GM19043 (cell line): ENCODE measurements around the gene ZC3H4.
"Not testable (repeated sequence)": the region's sequence is repeated elsewhere in the genome, so short reads cannot be mapped to it uniquely, and the experiment has no call there.

ENCODE experiments used
- ATAC-seq: cut with Tn5 transposase; IDR thresholded peaks from one replicate; pipeline ENCODE4 v1.9.1; 2021; ENCODE audit warnings: low read depth; ENCODE audit not compliant: unreplicated experiment

ZC3H4 gene

DNA sequence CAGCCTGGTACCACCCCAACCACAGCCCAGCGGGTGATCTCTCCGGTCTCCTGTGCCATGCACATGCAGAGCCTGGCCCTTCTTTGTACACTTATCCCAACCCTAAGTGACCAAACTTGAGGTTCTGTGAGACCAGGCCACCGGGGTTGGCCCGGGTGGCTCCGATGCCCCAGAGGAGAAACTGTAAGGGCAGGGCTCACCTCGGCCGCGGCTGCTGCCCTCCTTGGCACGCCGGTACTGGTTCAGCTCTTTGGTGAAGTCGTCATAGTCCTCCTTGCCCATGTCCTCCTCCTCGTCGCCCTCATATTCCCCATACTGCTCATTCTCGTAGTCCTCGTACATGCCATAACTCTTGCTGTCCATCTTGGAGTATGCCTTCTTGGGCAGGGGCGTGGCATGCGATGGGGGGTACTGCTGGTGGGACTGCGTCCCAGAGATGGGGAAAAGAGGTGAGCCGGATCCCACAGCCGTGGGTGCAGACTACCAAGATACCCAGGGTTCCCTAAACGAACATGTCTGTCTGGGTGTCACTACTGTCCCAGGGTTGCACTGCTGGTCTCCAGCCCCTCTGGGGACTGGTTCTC is 23.7 kb downstream of the ZC3H4 start:
- ATAC-seq: no peak

GRCh38 chr19:47086280-47086679 is 27.3 kb downstream of the ZC3H4 start:
- no peak for ATAC-seq

DNA sequence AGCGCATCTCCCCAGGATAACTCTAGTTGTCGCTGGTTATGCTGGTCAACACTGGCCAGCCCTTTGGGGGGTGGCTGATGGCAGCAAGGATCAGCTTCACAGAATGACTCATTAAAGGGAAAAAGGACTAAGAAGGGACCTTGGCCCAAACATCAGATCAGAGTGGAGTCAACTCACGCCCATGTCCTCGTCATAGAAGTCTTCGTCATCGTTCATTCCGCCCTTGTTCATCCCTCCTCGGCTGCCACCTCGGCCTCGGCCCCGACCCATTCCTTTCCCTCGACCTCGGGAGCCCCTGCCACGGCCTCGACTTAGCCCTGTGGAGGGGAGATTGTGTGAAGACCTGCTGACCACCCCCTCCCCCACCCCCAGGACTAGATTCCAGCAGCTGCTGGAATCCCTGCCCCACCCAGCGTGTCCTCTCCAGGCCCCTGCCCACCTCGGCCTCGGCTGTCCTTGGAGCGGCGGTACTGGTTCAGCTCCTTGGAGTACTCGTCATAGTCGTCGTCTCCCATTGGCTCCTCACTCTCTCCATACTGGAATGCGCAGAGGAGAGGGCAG is 28.6 kb downstream of the ZC3H4 start:
- no peak for ATAC-seq

- ATAC-seq: no peak
Observed at GRCh38 chr19:47082493-47082892, 31.1 kb downstream of the ZC3H4 start.

GRCh38 chr19:47081095-47081494 is 32.5 kb downstream of the ZC3H4 start:
- no peak for ATAC-seq

DNA sequence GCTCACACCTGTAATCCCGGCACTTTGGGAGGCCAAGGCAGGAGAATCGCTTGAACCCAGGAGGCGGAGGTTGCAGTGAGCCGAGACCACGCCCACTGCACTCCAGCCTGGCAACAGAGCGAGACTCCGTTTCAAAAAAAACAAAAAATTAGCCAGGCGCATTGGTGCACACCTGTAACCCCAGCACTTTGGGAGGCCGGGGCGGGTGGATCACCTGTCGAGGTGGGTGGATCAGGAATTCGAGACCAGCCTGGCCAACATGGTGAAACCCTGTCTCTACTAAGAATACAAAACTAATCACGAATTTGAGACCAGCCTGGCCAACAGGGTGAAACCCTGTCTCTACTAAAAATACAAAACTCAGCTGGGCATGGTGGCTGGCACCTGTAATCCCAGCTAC is 35.2 kb downstream of the ZC3H4 start:
- ATAC-seq: not testable (repeated sequence)

GRCh38 chr19:47075941-47076340 is 37.6 kb downstream of the ZC3H4 start:
- ATAC-seq: no peak

DNA sequence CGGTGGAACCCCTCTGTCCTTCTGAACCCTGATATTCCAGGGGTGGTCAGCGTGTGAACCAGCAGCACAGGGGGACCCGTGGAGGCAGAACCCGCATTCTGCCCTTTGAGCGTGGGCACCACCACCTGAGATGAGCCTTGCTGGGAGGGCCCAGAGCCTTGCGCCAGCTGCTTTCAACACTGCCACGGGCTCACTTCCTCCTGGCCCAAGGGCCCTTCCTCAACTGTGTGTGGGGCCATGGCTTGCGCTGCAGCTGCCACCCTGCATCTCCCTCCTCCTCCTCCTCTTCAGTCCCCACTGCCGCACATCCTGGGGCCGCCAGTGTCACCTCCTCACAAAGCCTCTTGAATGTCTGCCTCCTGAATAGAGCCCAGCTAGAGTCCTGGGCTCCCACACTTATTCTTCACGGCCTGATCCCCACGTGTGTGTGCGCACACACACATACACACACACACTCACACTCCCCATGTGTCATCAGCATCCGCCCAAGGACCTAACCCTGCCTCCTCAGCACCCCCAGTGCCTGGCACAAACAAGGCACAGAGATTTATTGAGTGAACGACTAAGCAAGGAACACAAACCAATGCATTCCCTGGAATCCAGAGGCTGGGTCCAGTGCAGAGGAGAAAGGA is 38.3 kb downstream of the ZC3H4 start:
- no peak for ATAC-seq

- ATAC-seq: no peak
Observed at GRCh38 chr19:47074621-47075020, 39.0 kb downstream of the ZC3H4 start.

- no peak for ATAC-seq
Observed at GRCh38 chr19:47073574-47073973, 40.0 kb downstream of the ZC3H4 start.

DNA sequence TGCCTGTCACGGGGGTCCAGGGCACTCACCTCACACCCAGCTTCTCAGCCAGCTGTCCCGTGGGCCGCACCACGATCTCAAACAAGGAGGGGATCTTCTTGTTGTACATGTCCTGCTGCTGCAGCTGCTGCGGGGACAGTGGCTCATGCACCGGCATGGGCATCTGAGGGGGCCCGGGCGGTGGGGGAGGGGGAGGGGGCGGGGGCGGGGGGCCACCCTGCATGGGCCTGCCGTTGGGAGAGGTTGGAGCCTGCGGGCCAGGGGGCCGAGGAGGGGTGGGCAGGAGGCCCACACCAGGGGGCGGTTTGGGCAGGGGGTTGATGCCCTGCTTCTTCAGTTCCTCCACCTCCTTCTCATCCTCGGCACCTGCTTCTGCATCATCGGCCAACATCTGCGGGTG is 41.3 kb downstream of the ZC3H4 start:
- ATAC-seq: no peak

DNA sequence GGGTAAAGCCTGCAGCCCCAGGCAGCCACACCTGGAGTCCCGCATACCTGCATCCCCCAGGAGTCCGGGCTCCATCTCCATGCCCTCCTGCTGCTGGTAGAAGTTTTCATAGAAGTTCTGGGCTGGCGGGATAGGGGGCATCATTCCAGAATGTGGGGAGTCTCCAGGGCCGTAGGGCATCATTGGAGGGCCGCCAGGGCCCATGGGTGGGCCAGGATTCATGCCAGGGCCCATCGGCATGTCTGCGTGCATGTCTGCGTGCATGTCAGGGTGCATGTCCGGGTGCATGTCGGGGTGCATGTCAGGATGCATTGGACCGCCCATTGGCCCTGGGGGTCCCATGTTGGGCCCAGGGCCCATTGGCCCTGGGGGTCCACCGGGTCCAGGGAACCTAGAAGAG is 41.8 kb downstream of the ZC3H4 start:
- no peak for ATAC-seq

DNA sequence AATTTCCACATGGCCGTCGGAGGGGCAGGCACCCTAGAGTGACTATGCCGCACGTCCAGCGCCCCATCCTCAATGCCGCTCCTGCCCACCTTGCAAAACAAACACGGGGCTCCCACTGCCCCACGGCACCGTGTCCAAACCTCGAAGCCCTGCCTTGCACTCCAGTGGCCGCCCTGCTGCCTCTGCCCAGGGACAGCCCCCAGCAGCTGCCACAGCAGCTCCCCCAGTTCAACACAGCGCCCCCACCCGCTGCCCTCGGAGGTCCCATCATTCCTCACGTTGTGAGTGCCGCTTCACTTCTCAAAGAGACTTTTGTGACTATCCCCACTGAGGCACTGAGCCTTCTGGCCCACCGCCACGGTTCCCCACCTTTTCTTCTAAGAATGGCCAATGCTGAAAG is 42.8 kb downstream of the ZC3H4 start:
- no peak for ATAC-seq

DNA sequence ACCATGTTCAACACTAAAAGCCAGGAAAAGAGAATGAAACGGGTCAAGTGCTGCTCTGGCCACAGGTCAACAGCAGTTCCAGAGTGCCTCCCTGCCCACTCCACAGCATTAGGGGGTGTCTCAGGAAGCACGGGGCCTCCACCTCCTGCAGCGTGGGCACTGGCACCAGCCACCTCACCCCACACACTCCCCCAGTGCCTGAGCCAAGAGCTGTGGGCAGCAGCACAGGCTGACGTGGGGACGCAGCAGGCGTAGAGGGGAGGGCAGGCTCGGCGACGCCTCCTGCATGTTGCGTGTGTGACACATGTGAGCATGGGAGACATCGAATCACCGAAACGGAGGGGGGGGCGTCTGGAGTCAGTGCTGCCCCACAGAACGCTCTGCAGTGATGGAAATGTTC is 43.8 kb downstream of the ZC3H4 start:
- no peak for ATAC-seq

GRCh38 chr19:47068876-47069406 is 44.6 kb downstream of the ZC3H4 start:
- no peak for ATAC-seq

- ATAC-seq: no peak
Observed at GRCh38 chr19:47068246-47068645, 45.3 kb downstream of the ZC3H4 start.

GRCh38 chr19:47067215-47067847 is 46.2 kb downstream of the ZC3H4 start:
- no peak for ATAC-seq

DNA sequence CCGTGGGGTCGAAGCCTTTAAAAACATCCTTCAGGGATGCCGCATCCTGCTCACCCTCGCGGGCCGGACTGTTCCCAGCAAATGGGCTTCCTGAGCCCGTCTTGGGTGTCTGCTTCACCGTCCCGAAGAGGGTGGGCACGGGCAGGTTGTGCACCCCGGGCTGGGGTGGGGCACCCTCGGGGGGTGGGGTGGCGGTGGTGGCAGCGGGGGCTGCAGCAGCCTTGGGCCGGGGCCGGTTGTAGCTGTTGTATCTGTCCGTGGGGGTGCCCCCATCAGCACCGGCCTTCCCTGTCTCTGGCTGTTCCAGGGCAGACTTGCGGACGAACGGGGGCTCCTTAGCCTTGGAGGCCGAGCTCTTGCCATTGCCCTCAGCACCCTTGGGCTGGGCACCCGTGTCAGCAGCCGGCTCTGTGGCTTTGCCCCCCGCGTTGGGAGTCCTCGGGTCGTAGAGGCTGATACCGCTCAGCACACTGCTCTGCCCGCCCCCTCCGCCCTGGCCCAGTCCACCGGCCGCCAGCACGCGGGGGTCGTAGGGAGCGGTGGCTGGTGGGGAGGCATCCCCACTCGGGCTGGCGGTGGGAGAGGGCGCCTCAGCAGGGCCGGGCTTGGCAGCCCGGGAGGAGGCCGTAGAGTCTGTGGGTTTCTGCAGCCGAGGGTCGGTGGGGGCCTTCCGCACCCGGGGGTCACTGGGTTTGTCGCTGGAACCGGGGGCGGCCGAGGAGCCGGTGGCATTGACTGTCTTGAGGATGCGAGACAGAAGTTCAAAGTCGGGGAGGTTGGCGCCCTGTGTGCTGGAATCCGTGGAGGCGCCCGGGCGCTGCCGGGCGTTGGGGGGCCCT is 47.0 kb downstream of the ZC3H4 start:
- no peak for ATAC-seq

- ATAC-seq: no peak
Observed at GRCh38 chr19:47065242-47065641, 48.3 kb downstream of the ZC3H4 start.

- no peak for ATAC-seq
Observed at GRCh38 chr19:47063874-47064273, 49.7 kb downstream of the ZC3H4 start.

- no peak for ATAC-seq
Observed at GRCh38 chr19:47058621-47059022, 55.0 kb downstream of the ZC3H4 start.
